Measurements from ENCODE around the gene TBX6.

The TBX6 gene

DNA sequence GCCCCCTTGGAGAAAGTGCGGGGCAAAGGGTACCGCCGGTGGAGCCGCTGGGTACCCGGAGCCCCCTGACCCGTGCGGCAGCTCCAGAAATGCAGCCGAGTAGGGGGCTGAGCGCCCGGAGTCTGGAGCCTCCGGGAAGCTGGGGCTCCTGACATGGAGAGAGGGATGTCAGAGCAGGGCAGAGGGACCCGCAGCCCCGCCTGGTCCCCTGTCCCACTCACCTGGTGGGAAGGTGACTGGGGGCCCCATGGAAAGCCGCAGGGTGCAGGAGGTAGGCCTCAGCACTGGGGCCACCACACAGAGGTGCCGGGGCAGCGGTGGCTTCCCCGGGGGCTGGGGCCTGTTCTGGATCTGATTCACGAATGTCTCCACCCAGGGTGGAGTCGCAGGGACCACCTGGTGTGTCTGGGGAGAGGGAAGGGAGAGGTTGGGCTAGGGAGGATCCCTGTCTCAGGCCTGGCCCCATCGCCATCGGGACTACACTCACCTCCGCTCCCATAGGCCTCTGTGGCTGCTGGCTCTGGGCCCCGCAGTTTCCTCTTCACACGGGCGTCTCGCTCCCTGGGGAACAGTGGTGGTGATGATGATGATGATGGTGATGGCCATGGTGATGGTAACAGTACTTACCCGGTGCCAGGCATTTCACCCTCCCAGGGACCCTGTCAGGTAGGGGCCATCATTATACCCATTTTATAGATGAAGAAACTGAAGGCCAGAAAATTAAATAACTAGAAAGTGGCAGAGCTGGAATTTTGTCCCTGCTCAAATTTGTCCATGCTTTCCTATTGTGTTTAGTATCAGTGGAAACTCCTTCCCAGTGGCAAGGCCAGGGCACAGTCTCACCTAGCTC lies 5.2 kb downstream of the TBX6 start:
- DNase-seq, result no peak

DNA sequence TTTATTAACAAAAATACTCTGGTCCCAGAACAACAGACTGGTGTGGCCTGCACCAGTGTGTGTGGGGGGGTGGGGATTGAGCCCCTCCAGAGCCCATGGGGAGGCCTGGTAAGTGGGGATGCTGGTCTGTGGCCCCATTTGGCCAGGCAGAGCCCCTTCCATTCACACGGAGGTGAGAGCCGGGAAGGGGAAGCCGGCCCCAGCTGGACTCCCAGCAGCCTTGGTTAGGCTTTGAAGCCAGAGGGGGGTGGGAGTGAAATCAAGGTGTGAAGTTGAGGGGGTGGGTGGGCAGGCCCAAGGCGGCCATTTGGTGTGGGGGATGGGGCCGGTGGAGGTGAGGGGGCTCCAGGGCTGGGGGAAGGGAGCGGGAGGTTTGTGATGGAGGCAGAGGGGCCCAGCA lies 5.9 kb downstream of the TBX6 start:
- DNase-seq, result no peak

DNA sequence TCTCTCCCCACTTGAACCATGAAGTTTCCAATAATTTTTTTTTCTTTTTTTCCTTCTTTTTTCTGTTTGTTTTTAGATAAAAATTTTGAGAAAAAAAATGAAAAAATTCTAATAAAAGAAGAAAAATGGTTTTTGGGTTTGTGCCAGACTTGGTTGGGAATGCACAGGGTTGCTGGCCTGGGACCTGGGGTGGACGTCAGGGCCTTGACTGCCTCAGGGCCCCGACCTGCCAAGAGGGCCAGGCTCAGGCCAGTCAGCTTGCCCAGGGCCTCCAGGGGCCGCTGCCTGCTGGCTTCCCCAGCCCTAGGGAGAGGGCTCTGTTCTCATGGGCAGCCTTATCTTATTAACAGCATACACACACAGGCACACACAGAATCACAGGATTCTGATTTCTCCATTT lies 6.5 kb downstream of the TBX6 start:
- no peak for DNase-seq

DNA sequence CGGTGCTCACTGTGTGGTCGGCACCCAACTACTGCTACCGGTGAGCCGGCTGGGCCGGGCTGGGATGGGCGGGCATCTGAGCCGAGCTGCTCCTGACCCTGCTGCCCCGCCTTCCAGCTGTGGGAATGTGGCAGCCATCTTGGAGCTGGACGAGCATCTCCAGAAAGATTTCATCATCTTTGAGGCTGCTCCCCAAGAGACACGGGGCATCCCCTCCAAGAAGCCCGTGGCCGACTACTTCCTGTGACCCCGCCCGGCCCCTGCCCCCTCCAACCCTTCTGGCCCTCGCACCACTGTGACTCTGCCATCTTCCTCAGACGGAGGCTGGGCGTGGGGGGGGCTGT lies 6.9 kb downstream of the TBX6 start:
- no peak for DNase-seq

DNA sequence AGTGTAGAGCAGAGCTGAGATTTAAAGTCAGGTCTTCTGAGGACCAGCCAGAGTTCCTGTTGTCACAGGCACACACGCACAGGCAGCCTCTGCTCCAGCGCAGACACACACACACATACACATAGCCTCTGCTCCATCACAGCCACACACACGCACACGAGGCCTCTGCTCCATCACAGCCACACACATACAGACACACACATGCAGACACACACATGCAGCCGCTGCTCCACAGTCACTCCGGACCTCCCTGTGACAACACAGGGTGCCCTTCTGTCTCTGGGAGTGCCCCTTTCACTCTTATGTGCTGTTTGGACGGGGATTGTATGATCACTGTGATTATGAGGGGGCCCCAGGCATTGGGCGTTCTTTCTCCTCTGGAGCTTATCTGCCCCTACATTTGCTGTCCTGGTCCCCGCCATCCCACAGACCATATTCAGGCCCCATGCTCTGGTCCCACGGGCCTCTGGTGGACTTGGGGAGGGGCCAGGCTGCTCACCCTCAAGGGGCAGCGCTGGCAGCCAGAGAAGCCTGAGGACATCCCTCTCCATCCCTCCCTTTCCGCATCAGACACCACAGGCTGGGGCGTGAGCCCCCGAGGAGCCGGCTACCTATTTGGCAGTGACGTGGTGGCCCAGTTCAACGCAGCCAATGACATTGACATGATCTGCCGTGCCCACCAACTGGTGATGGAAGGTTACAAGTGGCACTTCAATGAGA lies 7.5 kb downstream of the TBX6 start:
- DNase-seq, result no peak

DNA sequence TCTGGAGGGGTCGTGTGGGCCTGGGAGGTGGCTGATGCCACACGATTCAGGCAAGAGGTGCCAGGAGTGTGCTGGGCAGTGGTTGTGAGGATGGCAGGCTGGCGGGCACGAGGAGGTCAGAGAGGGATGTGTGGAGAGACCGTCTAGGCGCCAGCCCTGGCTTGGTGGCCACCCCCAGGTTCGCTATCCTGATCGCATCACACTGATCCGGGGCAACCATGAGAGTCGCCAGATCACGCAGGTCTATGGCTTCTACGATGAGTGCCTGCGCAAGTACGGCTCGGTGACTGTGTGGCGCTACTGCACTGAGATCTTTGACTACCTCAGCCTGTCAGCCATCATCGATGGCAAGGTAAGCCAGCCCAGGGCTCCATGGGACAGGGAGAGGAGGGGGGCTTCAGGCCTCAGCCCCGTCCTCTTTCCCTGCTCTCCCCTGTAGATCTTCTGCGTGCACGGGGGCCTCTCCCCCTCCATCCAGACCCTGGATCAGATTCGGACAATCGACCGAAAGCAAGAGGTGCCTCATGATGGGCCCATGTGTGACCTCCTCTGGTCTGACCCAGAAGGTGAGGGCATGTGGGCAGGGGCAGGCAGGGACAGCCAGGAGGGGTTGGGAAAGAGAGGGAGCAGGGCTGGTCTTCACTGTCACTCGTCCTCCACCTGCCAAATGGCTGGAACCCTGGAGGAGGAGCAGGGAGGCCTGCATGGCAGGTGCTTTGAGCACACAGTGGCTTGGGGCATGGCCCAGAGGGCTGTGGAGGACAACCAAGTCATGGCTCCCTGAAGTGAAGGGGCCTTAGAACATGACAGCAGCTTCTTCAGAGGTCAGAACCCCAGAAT lies 8.3 kb downstream of the TBX6 start:
- no peak for DNase-seq

DNA sequence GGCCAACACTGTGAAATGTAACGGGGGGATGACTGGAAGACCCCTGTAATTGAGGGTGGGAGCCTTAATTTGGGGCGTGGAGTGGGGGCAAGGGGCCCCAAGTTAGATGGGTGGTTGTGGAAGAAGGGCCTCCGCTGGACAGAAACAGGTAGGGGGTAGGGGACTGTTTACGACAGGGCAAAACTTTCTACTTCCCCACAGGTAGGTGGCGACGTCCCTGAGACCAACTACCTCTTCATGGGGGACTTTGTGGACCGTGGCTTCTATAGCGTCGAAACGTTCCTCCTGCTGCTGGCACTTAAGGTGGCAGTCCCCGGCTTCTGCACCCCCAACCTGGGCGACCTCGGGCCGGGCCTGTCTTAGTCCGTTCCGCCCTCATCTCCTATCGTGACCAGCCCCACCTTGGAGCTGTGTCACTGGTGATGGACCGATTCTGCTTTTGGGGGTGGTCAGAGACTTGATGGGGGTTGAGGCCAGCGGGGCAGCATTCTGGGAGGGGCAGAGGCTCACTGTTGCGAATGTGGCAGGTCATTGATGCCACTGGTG lies 9.1 kb downstream of the TBX6 start:
- DNase-seq, result no peak

DNA sequence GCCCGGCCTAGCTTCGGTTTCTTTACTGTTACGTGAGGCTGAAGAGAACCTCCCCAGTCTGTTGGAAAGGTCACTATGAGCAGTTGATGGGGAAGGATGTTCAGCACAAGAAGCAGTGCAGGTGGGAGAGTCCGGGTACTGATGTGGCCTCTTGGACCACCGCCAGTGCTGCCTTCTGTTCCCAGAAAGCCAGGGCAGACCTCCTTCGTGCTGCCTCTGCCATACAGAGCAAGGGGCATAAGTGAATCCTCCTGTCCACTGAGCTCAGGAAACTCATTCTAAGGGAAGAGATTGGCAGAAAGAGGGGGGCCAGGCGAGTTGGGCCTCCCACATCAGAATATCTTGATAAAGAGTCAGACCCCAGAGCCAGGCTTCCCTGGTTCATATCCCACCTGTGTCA lies 12.2 kb downstream of the TBX6 start:
- DNase-seq, result no peak

DNA sequence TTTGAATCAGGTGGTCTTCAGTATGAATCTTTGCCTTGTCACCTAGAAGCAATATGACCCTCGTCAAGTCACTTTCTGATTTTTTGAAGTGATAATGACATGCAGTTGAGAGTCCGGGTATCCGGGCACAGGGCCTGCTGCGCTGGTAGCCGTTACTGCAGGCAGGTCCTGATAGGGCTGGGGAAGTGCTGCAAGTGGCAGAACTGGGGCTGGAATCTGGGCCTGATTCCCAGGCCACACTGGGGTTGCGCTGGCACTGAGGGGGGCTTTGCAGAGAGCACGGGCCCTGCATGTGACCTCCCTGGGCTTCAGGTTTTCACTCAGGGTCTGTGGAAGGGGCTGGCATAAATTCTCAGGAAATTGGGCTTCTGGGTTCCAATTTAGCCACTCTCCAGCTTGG lies 13.0 kb downstream of the TBX6 start:
- no peak for DNase-seq

DNA sequence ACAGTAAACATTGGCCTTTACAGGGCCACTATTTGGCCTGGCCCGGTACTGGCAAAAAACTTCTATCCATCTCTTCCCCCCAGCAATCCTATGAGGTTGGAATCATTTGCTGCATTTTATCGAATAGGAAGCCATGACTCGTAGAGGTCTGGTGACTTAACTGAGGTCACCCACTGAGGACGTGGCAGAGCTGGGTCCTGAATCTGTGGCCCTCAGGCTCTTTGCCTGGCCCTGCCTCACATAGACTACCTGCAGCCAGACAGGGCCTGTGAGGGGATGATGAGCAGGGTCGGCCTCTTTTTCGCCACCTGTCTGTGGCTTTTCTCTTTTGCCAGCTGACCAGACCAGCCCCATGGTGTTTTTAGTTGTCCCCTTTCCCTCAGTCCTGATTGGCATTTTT lies 14.1 kb downstream of the TBX6 start:
- peak in 3 of 4 experiments; percentile 35 to 64 (median 42) for DNase-seq

DNA sequence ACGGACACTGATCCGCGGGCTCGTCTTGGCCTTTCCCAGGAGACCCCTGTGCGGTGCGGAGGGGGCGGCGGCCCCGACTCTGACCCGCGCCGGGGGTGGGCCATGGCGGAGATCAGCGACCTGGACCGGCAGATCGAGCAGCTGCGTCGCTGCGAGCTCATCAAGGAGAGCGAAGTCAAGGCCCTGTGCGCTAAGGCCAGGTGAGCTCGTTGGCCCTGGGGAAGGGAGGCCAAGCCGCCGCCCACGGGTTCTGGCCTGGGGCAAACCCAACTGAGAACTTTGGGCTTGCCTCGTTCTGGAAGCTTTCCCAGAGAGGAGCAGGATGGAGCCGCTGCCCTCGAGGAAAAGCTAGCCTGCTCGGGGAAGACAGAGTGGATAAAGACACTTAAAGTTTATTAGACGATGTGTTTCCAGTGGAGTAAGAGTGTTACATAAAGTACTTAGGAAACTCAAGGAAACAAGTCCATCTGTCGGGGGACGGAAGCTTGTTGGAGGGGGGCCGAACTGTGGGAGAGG lies 15.4 kb downstream of the TBX6 start:
- DNase-seq, result peak in 2 of 4 experiments; percentile 36 to 53

DNA sequence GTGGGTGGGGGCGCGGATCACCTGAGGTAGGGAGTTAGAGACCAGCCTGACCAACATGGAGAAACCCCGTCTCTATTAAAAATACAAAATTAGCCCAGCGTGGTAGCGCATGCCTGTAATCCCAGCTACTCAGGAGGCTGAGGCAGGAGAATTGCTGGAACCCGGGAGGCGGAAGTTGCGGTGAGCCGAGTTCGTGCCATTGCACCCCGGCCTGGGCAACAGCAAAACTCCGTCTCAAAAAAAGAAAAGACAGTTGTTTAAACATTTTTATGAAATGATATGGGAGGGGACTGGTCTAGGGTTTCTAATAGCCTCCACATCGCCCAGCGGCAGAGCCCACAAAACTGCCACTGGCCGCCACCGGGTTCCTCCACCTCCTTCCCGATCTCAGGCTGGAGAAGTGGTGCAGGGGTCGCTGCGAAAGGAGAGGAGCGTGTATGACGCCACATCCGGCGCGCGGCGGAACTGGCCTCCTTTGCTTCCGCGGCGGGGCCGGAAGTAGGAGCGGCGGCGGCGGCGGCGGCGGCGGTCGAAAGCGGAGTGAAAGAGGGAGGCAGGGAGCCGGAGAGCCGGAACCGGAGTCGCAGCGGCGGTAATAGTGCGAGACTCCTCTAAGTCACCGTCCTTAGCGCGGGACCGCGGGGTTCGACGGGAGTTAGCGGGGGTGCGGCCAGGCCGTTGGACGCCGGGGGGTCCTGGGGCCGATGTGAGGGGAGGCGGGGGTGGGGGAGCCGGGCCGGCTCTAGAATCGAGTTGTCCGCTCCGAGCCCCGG lies 16.0 kb downstream of the TBX6 start, which contains the start of gene PPP4C:
Gene PPP4C (plus strand): TSS at position 492 of the 773 bp plus-strand sequence. CDS start 384 bp downstream, outside the sequence.
- peak; percentile 93 to 97 (median 96) for DNase-seq

DNA sequence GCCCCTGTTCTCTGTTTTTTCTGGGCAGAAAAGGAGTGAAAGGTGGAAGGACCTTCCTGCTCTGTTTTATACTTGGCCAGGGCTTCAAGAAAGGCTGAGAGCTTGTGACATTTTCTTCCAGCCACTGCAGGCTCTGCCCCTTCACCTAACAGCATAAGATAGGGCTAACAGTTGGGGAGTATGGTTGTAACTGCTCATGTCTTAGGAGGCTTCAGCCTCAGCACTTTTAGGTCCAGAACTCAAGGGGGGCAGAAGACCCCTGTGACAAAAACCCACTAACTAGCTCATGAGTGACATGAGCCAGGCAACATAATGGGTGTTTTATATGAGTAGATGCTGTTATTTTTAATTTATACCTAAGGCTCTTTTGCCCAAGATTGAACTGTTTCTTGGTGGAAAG lies 21.2 kb downstream of the TBX6 start:
- DNase-seq, result no peak

DNA sequence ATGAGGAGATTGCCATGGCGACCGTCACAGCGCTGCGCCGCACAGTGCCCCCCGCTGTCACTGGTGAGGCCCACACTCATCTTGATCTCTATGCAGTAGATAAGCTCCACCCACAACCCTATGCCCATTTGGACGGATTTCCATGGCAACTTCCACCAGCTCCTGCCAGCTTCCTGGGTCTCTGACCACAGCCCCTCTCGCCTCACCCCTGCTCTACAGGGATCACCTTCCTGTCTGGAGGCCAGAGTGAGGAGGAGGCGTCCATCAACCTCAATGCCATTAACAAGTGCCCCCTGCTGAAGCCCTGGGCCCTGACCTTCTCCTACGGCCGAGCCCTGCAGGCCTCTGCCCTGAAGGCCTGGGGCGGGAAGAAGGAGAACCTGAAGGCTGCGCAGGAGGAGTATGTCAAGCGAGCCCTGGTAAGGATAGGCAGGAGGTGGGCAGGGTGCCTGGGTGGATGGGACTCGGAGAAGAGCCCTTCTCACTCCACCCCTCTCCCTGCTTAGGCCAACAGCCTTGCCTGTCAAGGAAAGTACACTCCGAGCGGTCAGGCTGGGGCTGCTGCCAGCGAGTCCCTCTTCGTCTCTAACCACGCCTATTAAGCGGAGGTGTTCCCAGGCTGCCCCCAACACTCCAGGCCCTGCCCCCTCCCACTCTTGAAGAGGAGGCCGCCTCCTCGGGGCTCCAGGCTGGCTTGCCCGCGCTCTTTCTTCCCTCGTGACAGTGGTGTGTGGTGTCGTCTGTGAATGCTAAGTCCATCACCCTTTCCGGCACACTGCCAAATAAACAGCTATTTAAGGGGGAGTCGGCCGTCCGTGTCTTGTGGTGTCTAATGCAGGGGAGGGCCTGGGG lies 21.9 kb downstream of the TBX6 start:
- no peak for DNase-seq

DNA sequence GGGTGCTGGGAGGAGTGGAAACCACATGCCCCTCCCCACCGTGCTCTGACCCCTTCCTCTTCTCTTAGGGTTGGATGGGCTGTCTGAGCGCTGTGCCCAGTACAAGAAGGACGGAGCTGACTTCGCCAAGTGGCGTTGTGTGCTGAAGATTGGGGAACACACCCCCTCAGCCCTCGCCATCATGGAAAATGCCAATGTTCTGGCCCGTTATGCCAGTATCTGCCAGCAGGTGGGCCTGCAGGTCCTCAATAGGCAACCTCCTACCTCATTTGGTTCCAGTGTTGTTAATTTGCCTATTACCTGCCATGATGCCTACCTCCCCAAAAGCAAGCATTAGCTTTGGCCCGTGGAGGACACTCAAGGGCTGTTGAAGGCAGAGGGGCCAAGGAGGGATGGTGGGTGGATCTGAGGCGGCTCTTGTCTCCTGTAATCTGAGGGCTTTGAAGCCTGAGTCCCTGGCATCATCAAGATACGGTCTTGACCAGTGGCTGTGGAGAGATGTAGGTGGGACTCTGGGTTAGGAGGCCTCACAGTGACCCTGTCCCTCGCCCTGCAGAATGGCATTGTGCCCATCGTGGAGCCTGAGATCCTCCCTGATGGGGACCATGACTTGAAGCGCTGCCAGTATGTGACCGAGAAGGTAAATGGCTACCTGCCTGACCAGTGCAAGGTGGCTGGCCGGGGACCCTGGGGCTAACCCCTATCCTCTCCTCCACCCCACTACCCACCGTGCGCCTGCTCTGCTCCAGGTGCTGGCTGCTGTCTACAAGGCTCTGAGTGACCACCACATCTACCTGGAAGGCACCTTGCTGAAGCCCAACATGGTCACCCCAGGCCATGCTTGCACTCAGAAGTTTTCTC lies 22.7 kb downstream of the TBX6 start:
- peak; percentile 40 to 64 (median 50) for DNase-seq

DNA sequence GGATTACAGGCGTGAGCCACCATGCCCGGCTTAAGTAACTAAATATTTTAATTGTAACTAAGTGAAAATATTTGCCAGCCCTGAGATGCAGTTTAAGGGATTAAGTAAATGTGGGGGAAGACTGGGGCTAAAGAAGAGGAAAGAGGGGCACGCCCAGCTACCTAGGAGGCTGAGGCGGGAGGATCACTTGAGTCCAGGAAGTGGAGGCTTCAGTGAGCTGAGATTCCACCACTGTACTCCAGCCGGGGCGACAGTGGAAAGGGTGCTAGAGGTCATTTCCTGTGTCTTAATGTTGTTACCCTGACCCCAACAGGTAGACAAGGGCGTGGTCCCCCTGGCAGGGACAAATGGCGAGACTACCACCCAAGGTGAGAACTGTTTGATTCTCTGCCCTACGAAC lies 23.4 kb downstream of the TBX6 start:
- no peak for DNase-seq

DNA sequence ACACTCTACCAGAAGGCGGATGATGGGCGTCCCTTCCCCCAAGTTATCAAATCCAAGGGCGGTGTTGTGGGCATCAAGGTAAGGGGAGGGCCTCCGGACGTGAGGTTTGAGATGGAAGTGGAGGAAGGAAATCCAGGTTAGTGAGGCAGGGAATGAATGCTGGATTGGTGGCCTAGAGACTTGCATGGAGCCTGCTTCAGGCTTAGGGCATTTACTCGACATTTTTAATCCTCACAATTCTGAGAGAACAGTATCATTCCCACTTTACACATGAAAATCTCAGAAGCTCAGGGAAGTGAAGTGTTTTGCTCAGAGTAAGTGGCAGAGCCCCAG lies 24.2 kb downstream of the TBX6 start:
- DNase-seq, result no peak

DNA sequence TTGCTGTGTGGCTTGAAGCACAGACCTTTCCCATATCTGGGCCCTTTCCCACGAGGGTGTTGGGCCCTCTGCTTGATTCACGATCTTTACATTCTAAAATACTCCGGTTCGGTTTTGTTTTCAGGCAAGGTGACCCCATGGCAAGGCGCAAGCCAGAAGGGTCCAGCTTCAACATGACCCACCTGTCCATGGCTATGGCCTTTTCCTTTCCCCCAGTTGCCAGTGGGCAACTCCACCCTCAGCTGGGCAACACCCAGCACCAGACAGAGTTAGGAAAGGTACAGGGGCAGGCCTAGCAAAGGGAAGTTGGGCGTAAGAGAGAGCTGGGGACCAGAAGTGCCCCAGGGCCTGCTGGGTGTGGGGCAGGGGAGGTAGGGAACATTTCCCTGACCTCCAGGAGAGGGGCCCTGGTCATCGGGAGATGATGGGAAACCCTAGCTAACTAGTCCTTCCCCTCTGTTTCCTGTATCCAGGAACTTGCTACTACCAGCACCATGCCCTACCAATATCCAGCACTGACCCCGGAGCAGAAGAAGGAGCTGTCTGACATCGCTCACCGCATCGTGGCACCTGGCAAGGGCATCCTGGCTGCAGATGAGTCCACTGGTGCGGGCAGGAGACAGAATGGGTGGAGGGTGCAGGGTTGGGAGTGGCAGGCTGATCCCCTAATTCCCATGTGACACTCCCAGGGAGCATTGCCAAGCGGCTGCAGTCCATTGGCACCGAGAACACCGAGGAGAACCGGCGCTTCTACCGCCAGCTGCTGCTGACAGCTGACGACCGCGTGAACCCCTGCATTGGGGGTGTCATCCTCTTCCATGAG lies 24.8 kb downstream of the TBX6 start:
- peak; percentile 49 to 74 (median 66) for DNase-seq
